Breast epithelium (tissue), 4 donors: Measurements from ENCODE around the gene DUOXA2. TPM values are rescaled to one million over a fixed set of nuclear protein-coding genes. Genes with fewer than 3 reads are reported as not detected.
A peak's percentile ranks its signal among the peaks of the same experiment; 100 is the strongest.

ENCODE experiments used
- DNase-seq, 2 donors: peaks; one replicate each; pipeline ENCODE4 v3.0.0-alpha.2; 2019; ENCODE audit warnings: low spot score in 2 of 2
- H3K27ac ChIP-seq, 2 donors: fragments of 200-600 bp; sonication (generic) in 1 of 2; one replicate each; pipeline ENCODE4 v1.5.1; 2016 to 2019; ENCODE audit warnings: mild to moderate bottlenecking in 1 of 2
- H3K27me3 ChIP-seq, 2 donors: fragments of 200-600 bp; sonication (generic) in 1 of 2; one replicate each; pipeline versions ENCODE4 v1.5.1 to v1.6.0; 2017 to 2019; ENCODE audit warnings: control low read depth in 1 of 2, mild to moderate bottlenecking in 1 of 2
- H3K36me3 ChIP-seq: fragments of 200-600 bp; one replicate; pipeline ENCODE4 v1.5.1; 2019
- H3K4me1 ChIP-seq, 2 donors: fragments of 200-600 bp; sonication (generic); one replicate each; pipeline ENCODE4 v1.5.1; 2016 to 2019; ENCODE audit warnings: control low read depth in 1 of 2
- H3K4me3 ChIP-seq, 3 donors: fragments of 200-600 bp; sonication (generic); 1 replicate in 2 of 3; 2 replicates in 1 of 3; pipeline ENCODE4 v1.5.1; 2016 to 2019; ENCODE audit warnings: mild to moderate bottlenecking in 3 of 3, moderate library complexity in 2 of 3
- H3K9me3 ChIP-seq, 2 donors: fragments of 200-600 bp; sonication (generic) in 1 of 2; one replicate each; pipeline ENCODE4 v1.5.1; 2016 to 2019; ENCODE audit warnings: control low read depth in 1 of 2
- POLR2A ChIP-seq: fragments of 450-650 bp; IDR thresholded peaks from one replicate; pipeline ENCODE4 v1.6.1; 2016; ENCODE audit warnings: antibody characterized with exemption, mild to moderate bottlenecking, moderate library complexity
- POLR2AphosphoS5 ChIP-seq, 3 donors: sonication (generic); formaldehyde crosslinking; IDR thresholded peaks; one replicate each; pipeline ENCODE4 v1.6.1; 2017; ENCODE audit warnings: antibody characterized with exemption in 3 of 3
- intact Hi-C: fragments of 100-400 bp; cut with DNase I; formaldehyde crosslinking; loops from one replicate; pipeline ENCODE4 v1.15.1; 2023; ENCODE audit warnings: low total_unique reads
- total RNA-seq, 3 donors: library from RNA; depleted of rRNA; stranded (reverse); fragments of >200 nt; gene quantifications; one replicate each; pipeline ENCODE4 v1.1.0, GENCODE V29; 2016
- TF ChIP-seq, protein P1 (sequence below), 3 donors: fragments of 450-650 bp; IDR thresholded peaks; one replicate each; pipeline ENCODE4 v1.5.1; 2016 to 2017; ENCODE audit warnings: antibody characterized with exemption in 3 of 3, mild to moderate bottlenecking in 3 of 3, moderate library complexity in 3 of 3

Gene DUOXA2
- total RNA-seq, 3 donors from 2014 or later: 0.33 TPM; not detected in 2

DNA sequence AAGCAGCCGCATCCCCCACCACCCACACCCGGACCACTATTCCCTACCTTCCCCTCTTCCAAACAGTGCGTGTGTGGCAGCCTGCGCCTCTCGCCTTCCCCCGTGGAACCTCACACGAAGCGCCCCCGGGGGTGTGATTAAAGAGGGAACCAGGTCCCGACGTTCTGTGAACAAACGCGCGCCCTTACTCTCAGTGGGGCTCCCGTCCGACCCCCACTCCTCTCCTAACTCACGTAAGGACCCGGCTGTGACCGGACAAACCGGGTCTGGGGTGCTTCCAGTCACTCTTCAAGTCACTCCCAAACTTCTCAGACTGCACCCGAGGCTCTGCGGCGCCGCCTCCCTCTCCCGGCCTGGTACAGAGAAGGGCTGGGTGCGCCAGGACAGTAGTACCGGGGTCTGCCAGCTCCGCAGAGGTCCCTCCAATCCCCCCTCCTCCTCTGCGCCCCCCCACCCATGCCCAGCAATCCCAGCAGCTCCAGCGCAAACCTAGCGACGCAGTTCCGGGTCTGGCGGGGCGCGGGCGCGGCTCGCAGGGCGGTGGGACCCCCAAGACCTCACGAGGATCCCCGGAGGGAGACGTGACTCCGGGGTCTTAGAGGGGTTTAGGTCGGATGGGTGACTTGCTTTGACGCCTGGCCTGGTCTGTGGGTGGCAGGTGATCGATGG, 15.0 kb downstream of the DUOXA2 start:
- no peak for DNase-seq
- TF ChIP-seq, protein P1, sequence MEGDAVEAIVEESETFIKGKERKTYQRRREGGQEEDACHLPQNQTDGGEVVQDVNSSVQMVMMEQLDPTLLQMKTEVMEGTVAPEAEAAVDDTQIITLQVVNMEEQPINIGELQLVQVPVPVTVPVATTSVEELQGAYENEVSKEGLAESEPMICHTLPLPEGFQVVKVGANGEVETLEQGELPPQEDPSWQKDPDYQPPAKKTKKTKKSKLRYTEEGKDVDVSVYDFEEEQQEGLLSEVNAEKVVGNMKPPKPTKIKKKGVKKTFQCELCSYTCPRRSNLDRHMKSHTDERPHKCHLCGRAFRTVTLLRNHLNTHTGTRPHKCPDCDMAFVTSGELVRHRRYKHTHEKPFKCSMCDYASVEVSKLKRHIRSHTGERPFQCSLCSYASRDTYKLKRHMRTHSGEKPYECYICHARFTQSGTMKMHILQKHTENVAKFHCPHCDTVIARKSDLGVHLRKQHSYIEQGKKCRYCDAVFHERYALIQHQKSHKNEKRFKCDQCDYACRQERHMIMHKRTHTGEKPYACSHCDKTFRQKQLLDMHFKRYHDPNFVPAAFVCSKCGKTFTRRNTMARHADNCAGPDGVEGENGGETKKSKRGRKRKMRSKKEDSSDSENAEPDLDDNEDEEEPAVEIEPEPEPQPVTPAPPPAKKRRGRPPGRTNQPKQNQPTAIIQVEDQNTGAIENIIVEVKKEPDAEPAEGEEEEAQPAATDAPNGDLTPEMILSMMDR (IDR thresholded peaks at IDR 0.05): no peak
- TF ChIP-seq POLR2A (no peak), POLR2AphosphoS5 (IDR thresholded peaks at IDR 0.05) (no peak)
- H3K27ac ChIP-seq: no peak overlapping the region

DNA sequence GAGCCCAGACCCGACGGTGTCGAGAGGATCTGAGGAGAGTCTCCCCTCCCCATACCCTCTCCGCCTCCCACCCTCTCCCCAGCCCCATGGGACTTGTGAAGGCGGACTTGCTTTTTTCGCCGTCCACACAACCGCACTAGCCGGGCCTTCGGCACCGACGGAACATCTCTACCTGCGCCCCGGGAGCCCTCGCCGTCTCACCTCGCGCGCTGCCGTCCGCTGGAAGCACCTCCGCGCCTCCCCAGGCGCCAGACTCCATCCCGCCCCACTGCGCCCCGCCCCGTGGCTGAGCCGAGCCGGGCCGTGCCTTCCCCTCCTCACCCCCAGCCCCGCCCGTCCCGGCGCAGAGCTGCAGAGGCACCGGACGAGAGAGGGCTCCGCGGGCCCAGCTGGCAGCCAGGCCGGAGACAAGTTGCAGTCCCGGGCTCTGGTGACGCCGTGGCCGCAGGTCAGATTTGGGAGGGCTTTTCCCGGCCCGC, 15.6 kb downstream of the DUOXA2 start, which contains the start of the genes DUOX1 and DUOXA1:
TSS of gene DUOX1 (plus strand) at position 344 of the 479 bp plus-strand sequence. CDS start 1,973 bp downstream, outside the sequence.
TSS of gene DUOXA1 (minus strand) at position 229 of the 479 bp plus-strand sequence. CDS start 6,865 bp downstream, outside the sequence.
- H3K4me3 ChIP-seq: peak within 1 kb of the TSS; percentile 36 to 67 (median 45)
- no peak for TF ChIP-seq POLR2A
- TF ChIP-seq POLR2AphosphoS5 (IDR thresholded peaks at IDR 0.05): no peak
- TF ChIP-seq, protein P1 (IDR thresholded peaks at IDR 0.05): no peak
- no peaks in the 10 kb centered on the region for H3K9me3 ChIP-seq
- peaks cover 8 to 42% of the 10 kb centered on the region in 2 donors for H3K27me3 ChIP-seq
- peak in 1 of 2 donors; percentile 22 for DNase-seq
- no peaks in the 10 kb centered on the region for H3K36me3 ChIP-seq
- H3K27ac ChIP-seq: peak within 1 kb of the TSS in 1 of 2 donors; percentile 17
- H3K4me1 ChIP-seq: no peaks in the 10 kb centered on the region
- intact Hi-C loops: no loop called here

More for the DNA sequence above, 15.0 kb downstream of the DUOXA2 start:
- no peaks in the 10 kb centered on the region for H3K4me1 ChIP-seq
- intact Hi-C loops: no loop called here
- H3K9me3 ChIP-seq: no peaks in the 10 kb centered on the region
- peak overlapping the region; percentile 36 to 67 (median 45) for H3K4me3 ChIP-seq
- H3K27me3 ChIP-seq: peaks cover 8 to 36% of the 10 kb centered on the region in 2 donors
- H3K36me3 ChIP-seq: no peaks in the 10 kb centered on the region

DNA sequence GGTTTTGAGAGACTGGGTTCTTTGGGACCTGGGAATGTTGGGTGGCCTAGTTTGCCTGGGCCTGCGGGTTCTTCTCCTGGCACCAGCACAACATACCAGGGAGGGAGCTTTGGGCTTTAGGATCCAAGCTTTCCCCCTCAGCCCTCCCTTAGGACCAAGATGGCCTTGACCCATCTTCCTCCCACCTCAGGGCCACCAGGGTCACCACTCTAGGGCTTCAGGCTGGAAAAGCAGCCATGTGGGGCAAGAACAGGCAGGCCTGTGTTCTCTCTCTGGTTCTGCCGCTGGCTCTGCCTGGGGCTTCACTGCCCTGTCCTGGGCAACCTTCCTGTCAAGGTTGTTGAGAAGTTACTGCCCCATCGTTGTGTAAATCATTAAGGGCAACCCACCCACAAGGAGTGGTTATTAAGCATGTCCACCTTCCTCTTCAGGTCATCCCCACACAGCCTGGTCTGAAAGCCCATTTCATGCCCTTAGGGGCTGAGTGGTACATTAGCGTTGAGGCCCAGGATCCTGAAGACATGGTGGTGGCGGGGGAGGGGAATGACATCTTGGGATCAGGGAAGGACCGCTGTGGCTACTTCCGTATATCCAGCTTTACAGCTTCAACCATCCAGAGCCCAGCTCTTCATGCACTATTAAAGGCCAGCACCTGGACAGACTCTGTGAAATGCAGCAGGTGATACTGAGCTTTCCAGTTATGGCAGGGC, 16.3 kb downstream of the DUOXA2 start:
- DNase-seq: no peak
- intact Hi-C loops: no loop called here
- Histone ChIP-seq H3K36me3 (no peaks in the 10 kb centered on the region), H3K4me1 (no peaks in the 10 kb centered on the region), H3K4me3 (peak overlapping the region; percentile 36 to 67 (median 45)), H3K27ac (peak overlapping the region in 1 of 2 donors; percentile 17), H3K9me3 (no peaks in the 10 kb centered on the region), H3K27me3 (peaks cover 8 to 49% of the 10 kb centered on the region in 2 donors)
- TF ChIP-seq, protein P1 (IDR thresholded peaks at IDR 0.05): no peak
- TF ChIP-seq POLR2A: no peak
- no peak for TF ChIP-seq POLR2AphosphoS5 (IDR thresholded peaks at IDR 0.05)

DNA sequence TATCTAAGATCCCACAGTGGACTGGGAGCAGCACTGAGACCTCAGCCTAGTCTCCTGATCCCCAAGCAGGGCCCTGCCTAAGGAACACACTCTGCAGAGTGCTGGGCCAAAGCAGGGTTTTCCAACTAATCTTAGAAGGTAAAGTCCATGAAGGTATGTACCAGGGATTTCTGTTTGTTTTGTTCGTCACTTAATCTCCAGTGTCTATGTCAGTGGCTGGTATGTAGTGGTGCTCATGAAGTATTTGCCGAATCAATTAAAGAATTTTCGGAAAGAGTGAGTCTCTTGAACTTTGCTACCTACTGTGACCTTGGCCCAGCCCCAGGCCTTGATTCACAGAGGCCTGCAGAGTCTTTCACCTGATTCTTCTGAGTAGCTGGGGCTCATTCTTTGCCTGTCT, 17.4 kb downstream of the DUOXA2 start:
- peaks cover 8 to 55% of the 10 kb centered on the region in 2 donors for H3K27me3 ChIP-seq
- no peaks in the 10 kb centered on the region for H3K4me1 ChIP-seq
- no peak for DNase-seq
- TF ChIP-seq, protein P1 (IDR thresholded peaks at IDR 0.05): no peak
- TF ChIP-seq POLR2A: no peak
- TF ChIP-seq POLR2AphosphoS5 (IDR thresholded peaks at IDR 0.05): no peak
- intact Hi-C loops: no loop called here
- H3K27ac ChIP-seq: no peak overlapping the region
- no peaks in the 10 kb centered on the region for H3K36me3 ChIP-seq
- no peaks in the 10 kb centered on the region for H3K9me3 ChIP-seq
- H3K4me3 ChIP-seq: no peak overlapping the region
